Activated T-cell treated with anti-CD3 and anti-CD28 coated beads, Interleukin-2, amount 50 U/mL, for 4 hours (primary cell): ENCODE data around the gene ZNF121. TPM values are rescaled to one million over a fixed set of nuclear protein-coding genes. Genes with fewer than 3 reads are reported as not detected.
"Not testable (repeated sequence)": the region's sequence is repeated elsewhere in the genome, so short reads cannot be mapped to it uniquely, and the experiment has no call there.

Source experiments
- ATAC-seq, 2 donors: fragments of 200-7000 bp; cut with Tn5 transposase; one replicate each; pipeline ENCODE4 v1.10.0; 2021
- DNase-seq: peaks from one replicate; pipeline ENCODE4 v3.0.0-alpha.2; 2020
- H3K27me3 Mint-ChIP-seq: one replicate; pipeline ENCODE4 v1.8.0; 2021; ENCODE audit warnings: low read depth, mixed read lengths
- H3K36me3 Mint-ChIP-seq: one replicate; pipeline ENCODE4 v1.8.0; 2022; ENCODE audit warnings: mixed read lengths; ENCODE audit not compliant: insufficient read depth
- H3K4me1 Mint-ChIP-seq: one replicate; pipeline ENCODE4 v1.8.0; 2021; ENCODE audit warnings: low read depth, mixed read lengths
- H3K4me3 Mint-ChIP-seq: one replicate; pipeline ENCODE4 v1.8.0; 2021; ENCODE audit warnings: mild to moderate bottlenecking, moderate library complexity, mixed read lengths
- H3K9me3 Mint-ChIP-seq: one replicate; pipeline ENCODE4 v1.8.0; 2021; ENCODE audit warnings: mixed read lengths
- total RNA-seq, 3 donors: library from RNA; stranded (reverse); gene quantifications; one replicate each; pipeline ENCODE4 v1.2.1, GENCODE V29; 2021

ZNF121 gene
- total RNA-seq: 10 to 100 TPM; 63.3 to 70.0 (median 69.7) TPM

DNA sequence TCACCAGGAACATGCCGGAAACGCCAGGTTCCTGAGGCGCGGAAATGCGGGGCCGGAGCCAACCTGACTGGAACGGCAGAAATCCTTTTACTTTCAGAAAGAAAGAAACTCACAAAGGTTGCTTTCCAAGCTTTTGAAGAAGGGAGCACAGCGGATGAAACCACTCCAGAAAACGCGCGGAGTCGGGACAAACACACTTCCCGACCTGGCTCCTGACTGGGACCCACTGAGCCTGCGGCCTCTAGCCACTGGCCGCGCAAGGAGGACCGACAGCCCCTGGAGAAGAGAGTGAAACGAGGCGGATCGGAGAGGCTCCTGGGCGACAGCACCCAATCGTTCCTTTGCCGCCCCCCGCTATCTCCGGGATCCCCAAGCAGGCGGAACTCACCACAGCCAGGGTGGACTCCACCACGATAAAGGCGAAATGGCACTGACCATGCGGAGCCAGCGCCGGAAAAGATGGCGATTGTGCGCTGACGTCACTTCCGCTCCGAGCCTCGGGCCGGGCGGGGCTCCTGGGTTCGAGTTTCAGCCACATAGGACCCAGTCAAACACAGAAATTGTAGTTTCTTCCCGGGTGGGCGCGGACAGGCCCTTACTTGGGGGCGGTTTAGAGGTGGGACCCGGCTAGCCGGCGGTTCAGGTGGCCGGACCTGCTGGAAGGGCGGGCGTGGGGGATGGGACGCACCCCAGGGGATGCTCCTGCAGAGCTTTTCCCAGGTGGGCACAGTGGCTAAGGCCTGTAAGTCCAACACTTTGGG, at the start of gene ZNF121:
TSS of gene ZNF121 (minus strand) at position 432 of the 761 bp plus-strand sequence. CDS start 16,407 bp downstream, outside the sequence.
- Mint-ChIP-seq H3K9me3 (no peaks in the 10 kb centered on the region), H3K4me3 (peak within 1 kb of the TSS; percentile 95), H3K4me1 (peaks cover 35% of the 10 kb centered on the region), H3K27me3 (peaks cover 9% of the 10 kb centered on the region), H3K36me3 (peaks cover 25% of the 10 kb centered on the region)
- ATAC-seq: peak; percentile 81 to 87
- peak; percentile 78 for DNase-seq

DNA sequence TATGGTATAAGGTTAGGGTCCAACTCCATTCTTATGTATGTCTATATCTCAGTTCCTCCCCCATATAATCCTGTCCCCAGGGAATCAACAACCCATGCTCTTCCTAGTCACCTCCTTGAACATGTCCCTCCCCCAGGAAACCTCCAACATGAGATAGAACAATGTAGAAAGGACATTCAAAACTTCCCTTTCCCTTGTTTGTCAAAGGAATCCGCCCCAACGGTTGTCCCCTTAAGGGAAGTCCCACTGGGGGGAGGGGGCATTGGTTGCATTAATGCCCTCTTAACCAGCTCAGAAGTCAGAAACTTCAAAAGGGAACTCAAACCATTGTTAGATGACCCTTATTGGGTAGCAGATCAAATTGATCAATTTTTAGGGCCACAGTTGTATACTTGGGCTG, 43.6 kb upstream of the ZNF121 start:
- ATAC-seq (no peak), DNase-seq (no peak)
- Mint-ChIP-seq H3K9me3 (no peaks in the 10 kb centered on the region), H3K4me1 (peaks cover 5% of the 10 kb centered on the region), H3K4me3 (no peak overlapping the region), H3K27me3 (no peaks in the 10 kb centered on the region), H3K36me3 (peaks cover 16% of the 10 kb centered on the region)

GRCh38 chr19:9622531-9622930, 38.2 kb upstream of the ZNF121 start:
- ATAC-seq (no peak), DNase-seq (no peak)
- H3K27me3 Mint-ChIP-seq: peaks cover 3% of the 10 kb centered on the region
- H3K4me1 Mint-ChIP-seq: peaks cover 21% of the 10 kb centered on the region
- H3K4me3 Mint-ChIP-seq: peak overlapping the region; percentile 48
- H3K9me3 Mint-ChIP-seq: no peaks in the 10 kb centered on the region
- H3K36me3 Mint-ChIP-seq: peaks cover 16% of the 10 kb centered on the region

DNA sequence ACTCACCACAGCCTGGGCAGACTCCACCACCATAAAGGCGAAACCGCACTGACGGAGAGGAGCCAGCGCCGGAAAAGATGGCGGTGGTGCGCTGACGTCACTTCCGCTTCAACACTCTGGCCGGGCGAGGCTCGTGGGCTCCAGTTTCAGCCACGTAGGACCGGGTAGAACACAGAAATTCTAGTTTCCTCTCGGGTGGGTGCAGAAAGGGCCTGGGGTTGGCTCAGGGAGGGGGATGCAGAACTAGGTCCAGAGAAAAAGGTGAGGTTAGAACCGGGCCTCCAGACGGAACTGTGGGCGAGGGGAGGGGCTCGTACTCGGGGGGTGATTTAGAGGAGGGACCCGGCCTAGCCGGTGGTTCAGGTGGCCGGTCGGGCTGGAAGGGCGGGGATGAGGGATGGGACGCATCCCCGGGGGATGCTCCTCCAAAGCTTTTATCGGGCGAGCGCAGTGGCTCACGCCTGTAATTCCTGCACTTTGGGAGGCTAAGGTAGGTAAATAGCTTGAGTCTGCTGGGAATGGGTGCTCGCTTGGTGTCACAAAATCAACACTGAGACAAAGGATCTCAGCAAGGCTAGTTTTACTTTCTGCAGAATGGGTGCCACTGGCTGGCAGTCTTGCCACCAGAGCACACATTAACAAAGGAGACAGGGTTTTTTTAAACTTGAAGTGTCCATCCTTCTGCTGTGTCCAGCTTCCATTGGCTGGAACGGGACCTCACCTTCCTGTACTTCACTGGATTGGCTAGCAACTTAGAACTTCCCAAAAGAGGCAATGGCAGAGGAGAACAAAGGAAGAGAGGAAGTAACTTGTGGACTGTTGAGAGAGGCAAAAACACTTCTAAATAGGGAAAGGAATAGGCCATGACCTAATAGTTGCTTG, 37.1 kb upstream of the ZNF121 start, which contains the start of gene ZNF561:
TSS of gene ZNF561 (minus strand) at position 77 of the 882 bp plus-strand sequence. CDS start 1,776 bp downstream, outside the sequence.
- Mint-ChIP-seq H3K4me3 (peak within 1 kb of the TSS; percentile 99), H3K4me1 (peaks cover 21% of the 10 kb centered on the region), H3K9me3 (no peaks in the 10 kb centered on the region), H3K27me3 (peaks cover 3% of the 10 kb centered on the region), H3K36me3 (peaks cover 19% of the 10 kb centered on the region)
- DNase-seq (peak; percentile 85), ATAC-seq (peak; percentile 94 to 95)

DNA sequence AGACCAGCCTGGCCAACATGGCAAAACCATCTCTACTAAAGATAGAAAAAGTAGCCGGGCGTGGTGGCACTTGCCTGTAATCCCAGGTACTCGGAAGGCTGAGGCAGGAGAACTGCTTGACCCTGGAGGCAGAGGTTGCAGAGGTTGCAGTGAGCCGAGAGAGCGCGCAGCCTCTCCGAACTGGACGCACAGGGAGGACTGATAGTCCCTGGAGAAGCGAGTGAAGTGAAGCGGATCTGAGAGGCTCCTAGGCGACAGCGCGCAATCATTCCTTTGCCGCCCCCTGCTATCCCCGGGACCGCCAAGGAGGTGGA, 36.5 kb upstream of the ZNF121 start:
- no peak for ATAC-seq
- Mint-ChIP-seq H3K9me3 (no peaks in the 10 kb centered on the region), H3K36me3 (peaks cover 20% of the 10 kb centered on the region), H3K4me3 (peak overlapping the region; percentile 99), H3K27me3 (peaks cover 3% of the 10 kb centered on the region), H3K4me1 (peaks cover 19% of the 10 kb centered on the region)
- DNase-seq: no peak

DNA sequence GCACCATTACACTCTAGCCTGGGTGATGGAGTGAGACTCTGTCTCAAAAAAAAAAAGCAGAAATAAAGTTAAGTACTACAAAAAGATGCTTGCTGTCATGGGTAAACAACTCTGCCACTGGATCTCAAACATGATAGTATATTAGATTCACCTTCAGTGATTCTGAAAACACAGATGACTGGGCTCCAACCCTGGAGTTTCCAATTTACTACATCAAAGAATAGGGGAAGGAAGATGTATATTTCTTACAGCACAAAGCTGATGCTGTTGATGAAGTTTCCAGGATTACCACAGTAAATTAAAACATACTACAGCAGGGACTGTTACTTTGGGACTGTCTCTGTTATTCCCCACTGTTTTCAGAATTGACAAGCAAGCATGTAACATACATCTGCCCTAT, 31.5 kb upstream of the ZNF121 start:
- no peak for ATAC-seq
- DNase-seq: no peak
- H3K9me3 Mint-ChIP-seq: peaks cover 3% of the 10 kb centered on the region
- peaks cover 4% of the 10 kb centered on the region for H3K4me1 Mint-ChIP-seq
- H3K27me3 Mint-ChIP-seq: no peaks in the 10 kb centered on the region
- H3K36me3 Mint-ChIP-seq: peaks cover 56% of the 10 kb centered on the region
- H3K4me3 Mint-ChIP-seq: no peak overlapping the region

DNA sequence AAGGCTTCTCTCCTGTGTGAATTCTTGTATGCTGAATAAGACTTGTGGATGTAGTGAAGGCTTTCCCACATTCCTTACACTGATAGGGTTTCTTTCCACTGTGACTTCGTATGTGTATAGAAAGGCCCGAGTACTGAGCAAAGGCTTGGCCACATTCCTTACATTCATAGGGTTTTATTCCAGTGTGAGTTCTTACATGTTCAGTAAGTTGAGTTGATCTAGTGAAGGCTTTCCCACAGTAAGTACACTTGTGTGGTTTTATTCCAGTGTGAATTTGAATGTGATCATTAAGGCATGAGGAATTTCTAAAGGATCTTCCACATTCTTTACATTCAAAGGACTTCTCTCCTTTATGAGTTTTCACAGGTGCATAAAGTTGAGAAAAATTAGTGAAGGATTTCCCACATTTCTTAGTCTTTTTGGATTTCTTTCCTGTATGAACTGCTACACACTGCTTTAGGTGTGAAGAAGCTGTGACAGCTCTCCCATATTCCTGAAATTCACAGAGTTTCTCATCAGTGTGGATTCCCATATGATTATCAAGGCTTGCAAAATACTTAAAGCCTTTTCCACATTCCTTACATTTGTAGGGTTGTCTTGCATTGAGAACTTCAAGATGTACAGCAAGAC, 26.3 kb upstream of the ZNF121 start:
- Mint-ChIP-seq H3K9me3 (peaks cover 31% of the 10 kb centered on the region), H3K4me1 (no peaks in the 10 kb centered on the region), H3K4me3 (no peak overlapping the region)

DNA sequence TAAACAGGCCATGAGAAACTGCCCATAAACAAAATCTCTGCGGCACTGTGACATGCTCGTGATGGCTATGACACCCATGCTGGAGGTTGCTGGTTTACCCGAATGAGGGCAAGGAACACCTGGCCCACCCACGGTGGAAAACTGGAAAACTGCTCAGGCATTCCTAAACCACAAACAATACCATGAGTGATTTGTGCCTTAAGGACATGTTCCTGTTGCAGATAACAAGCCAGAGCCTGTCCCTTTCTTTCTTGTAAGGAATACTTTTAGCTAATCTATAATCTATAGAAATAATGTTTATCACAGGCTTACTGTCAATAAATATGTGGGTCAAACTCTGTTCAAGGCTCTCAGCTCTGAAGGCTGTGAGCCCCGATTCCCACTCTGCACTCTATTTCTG, 24.6 kb upstream of the ZNF121 start:
- no peaks in the 10 kb centered on the region for H3K4me1 Mint-ChIP-seq

More for the DNA sequence above, 26.3 kb upstream of the ZNF121 start:
- no peak for DNase-seq
- ATAC-seq: no peak
- Mint-ChIP-seq H3K27me3 (no peaks in the 10 kb centered on the region), H3K36me3 (peaks cover 61% of the 10 kb centered on the region)

DNA sequence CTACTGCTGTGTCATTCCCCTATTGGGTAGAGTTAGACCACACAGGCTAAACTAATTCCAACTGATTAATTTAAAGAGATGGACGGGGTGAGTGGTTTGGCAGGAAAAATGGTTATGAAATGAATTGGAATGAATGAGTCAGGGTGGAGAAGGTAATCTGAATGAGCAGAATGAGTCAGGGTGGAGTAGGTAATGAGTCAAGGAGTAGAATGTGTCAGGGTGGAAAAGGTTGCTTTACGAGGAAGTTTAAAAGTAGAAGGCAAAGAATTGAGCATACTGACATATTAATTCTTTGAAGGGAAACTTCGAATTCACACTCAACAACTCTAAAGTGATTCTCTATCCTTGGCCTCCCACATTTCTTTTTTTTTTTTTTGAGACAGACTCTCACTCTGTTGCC, 12.7 kb upstream of the ZNF121 start:
- Mint-ChIP-seq H3K36me3 (peaks cover 5% of the 10 kb centered on the region), H3K4me3 (no peak overlapping the region), H3K9me3 (peaks cover 18% of the 10 kb centered on the region), H3K4me1 (no peaks in the 10 kb centered on the region), H3K27me3 (peaks cover 6% of the 10 kb centered on the region)
- DNase-seq (no peak), ATAC-seq (peak; percentile 86 to 93)

More for the DNA sequence above, 24.6 kb upstream of the ZNF121 start:
- DNase-seq (no peak), ATAC-seq (no peak)
- H3K4me3 Mint-ChIP-seq: no peak overlapping the region
- no peaks in the 10 kb centered on the region for H3K27me3 Mint-ChIP-seq
- H3K36me3 Mint-ChIP-seq: peaks cover 53% of the 10 kb centered on the region
- peaks cover 31% of the 10 kb centered on the region for H3K9me3 Mint-ChIP-seq

DNA sequence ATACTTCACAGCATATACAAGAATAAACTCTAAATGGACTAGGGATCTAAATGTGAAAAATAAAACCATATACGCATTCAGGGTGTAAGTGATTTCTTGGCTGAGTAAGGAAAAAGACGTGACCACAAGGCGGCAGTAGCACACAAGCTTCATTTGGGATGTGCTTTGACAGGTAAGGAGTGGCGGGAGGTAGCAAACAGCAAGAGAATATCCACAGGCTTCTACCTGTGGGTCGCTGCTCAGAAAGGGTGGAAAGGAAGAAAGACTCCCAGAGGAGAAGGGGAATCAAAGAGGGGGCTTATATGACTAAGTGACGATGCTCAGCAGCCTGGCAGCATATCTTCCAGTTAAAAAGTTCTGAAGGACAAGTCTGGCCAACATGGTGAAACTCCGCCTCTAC, 2.5 kb upstream of the ZNF121 start:
- Mint-ChIP-seq H3K9me3 (no peaks in the 10 kb centered on the region), H3K4me3 (no peak overlapping the region), H3K36me3 (peaks cover 6% of the 10 kb centered on the region), H3K4me1 (peaks cover 14% of the 10 kb centered on the region), H3K27me3 (peaks cover 16% of the 10 kb centered on the region)
- ATAC-seq (peak; percentile 56 to 67), DNase-seq (peak; percentile 72)

DNA sequence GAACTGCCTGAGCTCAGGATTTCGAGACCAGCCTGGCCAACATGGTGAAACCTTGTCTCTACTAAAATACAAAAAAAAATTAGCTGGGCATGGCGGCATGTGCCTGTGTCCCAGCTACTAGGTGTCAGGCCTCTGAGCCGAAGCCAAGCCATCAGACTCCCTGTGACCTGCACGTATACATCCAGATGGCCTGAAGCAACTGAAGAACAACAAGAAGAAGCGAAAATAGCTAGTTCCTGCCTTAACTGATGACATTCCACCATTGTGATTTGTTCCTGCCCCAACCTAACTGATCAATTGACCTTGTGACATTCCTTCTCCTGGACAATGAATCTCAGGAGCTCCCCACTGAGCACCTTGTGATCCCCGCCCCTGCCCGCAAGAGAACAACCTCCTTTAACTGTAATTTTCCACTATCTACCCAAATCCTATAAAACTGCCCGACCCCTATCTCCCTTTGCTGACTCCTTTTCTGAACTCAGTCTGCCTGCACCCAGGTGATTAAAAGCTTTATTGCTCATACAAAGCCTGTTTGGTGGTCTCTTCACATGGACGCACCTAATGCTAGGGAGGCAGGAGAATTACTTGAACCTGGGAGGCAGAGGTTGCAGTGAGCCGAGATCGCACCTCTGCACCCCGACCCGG, 2.1 kb downstream of the ZNF121 start:
- Mint-ChIP-seq H3K36me3 (peaks cover 39% of the 10 kb centered on the region), H3K4me1 (peaks cover 47% of the 10 kb centered on the region), H3K4me3 (peak overlapping the region; percentile 95)
- not testable (repeated sequence) for DNase-seq, H3K9me3 Mint-ChIP-seq, H3K27me3 Mint-ChIP-seq, ATAC-seq

DNA sequence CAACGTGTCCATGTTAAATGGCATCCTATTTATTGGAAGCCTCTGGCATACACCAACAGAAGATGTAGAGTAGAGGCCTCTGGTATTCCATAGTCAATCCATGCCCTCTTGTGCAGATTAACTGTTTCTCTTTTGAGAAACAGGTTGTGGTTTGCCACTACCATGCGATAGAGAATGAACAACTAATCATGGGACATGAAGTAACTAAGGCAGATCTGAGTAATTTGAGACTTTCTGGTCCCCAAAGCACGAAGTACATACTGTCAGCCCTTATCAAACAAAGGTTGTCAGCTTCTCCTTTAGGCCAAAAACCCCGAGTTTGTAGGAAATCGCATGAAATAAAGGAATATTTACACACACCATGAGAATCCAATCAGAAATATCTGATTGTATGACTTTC, 3.6 kb downstream of the ZNF121 start:
- DNase-seq (no peak), ATAC-seq (peak in 1 of 2 donors; percentile 21)
- Mint-ChIP-seq H3K9me3 (peaks cover 21% of the 10 kb centered on the region), H3K27me3 (no peaks in the 10 kb centered on the region), H3K4me3 (peak overlapping the region; percentile 64), H3K36me3 (peaks cover 50% of the 10 kb centered on the region), H3K4me1 (peaks cover 50% of the 10 kb centered on the region)

GRCh38 chr19:9570255-9570654, 14.0 kb downstream of the ZNF121 start:
- Mint-ChIP-seq H3K4me1 (peaks cover 11% of the 10 kb centered on the region), H3K36me3 (peaks cover 74% of the 10 kb centered on the region), H3K9me3 (peaks cover 46% of the 10 kb centered on the region), H3K27me3 (no peaks in the 10 kb centered on the region), H3K4me3 (no peak overlapping the region)
- ATAC-seq: no peak
- no peak for DNase-seq

DNA sequence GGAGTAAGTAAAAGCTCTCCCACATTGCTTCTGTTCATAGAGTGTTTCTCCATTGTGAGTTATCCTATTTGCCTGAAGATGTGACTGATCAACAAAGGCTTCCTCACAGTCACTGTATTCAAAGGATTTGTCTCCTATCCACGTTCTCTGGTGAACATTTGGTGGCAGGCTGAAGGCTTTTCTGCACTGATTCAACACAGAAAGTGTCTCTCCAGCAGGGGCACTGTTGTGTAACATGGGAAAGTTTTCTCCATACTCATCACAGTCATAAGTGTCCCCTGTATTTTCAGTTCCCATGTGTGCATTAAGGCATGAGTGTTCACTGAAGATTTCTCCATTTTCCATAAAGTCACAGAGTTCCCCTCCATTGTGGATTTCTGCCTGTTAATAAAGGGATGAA, 17.6 kb downstream of the ZNF121 start:
- H3K9me3 Mint-ChIP-seq: peaks cover 36% of the 10 kb centered on the region
- H3K4me3 Mint-ChIP-seq: no peak overlapping the region
- ATAC-seq (no peak), DNase-seq (no peak)
- H3K36me3 Mint-ChIP-seq: peaks cover 77% of the 10 kb centered on the region
- H3K4me1 Mint-ChIP-seq: peaks cover 2% of the 10 kb centered on the region
- H3K27me3 Mint-ChIP-seq: no peaks in the 10 kb centered on the region
